Measurements from ENCODE around the gene ARID4B.
A peak's percentile ranks its signal among the peaks of the same experiment; 100 is the strongest.
"Not testable (repeated sequence)": the region's sequence is repeated elsewhere in the genome, so short reads cannot be mapped to it uniquely, and the experiment has no call there.

ARID4B gene

GRCh38 chr1:235329139-235329902, 1.3 kb upstream of the ARID4B start:
- H3K4me3 ChIP-seq (ENCODE audit: low read length) = peak overlapping the region; percentile 79
- peak; percentile 46 for DNase-seq (ENCODE audit: low read depth, low spot score)

- DNase-seq (ENCODE audit: low read depth, low spot score) = peak; percentile 100
Measured at GRCh38 chr1:235328271-235329138, 526 bp upstream of the ARID4B start, which contains the start of gene GGPS1. Gene GGPS1, plus strand, starts transcription at chr1:235328570. Its CDS starts 6,695 bp downstream, at chr1:235335265.

DNA sequence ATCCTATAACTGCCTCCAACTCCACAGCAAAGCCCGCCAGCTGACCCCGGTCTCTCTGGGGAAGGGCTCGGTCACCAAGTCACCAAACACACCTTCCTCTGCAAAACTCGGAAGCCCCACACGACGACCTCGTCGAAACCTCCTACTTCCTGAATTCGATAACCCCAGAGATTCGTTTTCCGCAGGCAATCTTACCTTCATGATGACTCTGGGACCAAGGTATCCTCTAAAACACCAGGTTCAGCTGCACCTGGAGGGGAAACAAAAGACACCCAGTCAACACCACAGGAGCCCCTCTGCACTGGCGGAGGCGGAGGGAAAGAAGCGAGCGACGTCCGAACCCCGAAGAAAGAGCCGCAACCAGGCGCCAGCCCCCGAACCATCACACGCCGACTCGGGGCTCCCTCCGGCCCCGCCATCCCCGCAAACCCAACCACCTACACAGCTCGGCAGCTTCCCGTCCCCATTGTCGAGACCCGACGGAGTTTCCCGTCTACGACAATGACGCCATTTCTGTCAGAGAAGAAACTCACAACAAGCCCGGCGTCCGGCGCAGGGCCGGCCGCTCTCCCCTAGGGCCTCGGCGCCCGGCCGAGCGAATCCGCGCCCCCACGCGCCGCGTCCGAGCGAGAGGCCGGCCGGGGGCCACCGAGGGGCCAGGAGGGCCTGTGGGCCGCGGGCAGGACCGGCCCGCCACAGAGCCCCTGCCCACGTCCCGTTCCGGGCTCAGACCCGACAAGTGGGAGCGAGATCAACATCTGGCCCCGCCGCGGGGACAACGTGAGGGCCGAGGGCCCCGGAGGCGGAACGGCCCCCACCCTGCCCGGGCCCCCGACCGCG, 1.0 kb downstream of the ARID4B start:
- DNase-seq (ENCODE audit: low read depth, low spot score) = peak; percentile 42
- peak overlapping the region; percentile 89 for H3K4me3 ChIP-seq (ENCODE audit: low read length)

More at GRCh38 chr1:235328271-235329138, 526 bp upstream of the ARID4B start, which contains the start of gene GGPS1:
- peak within 1 kb of the TSS; percentile 89 for H3K4me3 ChIP-seq (ENCODE audit: low read length)

- H3K4me3 ChIP-seq (ENCODE audit: low read length) = peak overlapping the region; percentile 89
Measured at GRCh38 chr1:235325854-235326253, 2.1 kb downstream of the ARID4B start.

DNA sequence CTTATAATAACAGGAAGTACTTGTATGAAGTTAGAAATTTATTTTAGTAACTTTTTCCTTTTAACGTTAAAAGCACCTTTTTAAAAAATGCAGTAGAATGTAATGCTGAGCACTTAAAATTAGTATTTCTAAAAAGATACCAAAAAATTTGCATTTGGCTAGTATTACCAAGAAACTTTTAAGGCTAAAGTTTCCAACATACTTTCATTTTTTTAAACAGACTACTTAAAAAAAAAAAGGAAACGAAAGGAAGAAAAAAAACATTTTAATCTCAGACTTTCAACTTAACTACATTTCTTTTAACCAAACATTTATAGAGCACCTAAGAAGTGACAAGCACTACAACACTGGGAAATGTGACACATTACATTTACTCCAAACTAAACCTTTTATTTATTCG, 2.8 kb downstream of the ARID4B start:
- H3K4me3 ChIP-seq (ENCODE audit: low read length) = no peak overlapping the region
- no peak for DNase-seq (ENCODE audit: low read depth, low spot score)

More at GRCh38 chr1:235325854-235326253, 2.1 kb downstream of the ARID4B start:
- no peak for DNase-seq (ENCODE audit: low read depth, low spot score)

DNA sequence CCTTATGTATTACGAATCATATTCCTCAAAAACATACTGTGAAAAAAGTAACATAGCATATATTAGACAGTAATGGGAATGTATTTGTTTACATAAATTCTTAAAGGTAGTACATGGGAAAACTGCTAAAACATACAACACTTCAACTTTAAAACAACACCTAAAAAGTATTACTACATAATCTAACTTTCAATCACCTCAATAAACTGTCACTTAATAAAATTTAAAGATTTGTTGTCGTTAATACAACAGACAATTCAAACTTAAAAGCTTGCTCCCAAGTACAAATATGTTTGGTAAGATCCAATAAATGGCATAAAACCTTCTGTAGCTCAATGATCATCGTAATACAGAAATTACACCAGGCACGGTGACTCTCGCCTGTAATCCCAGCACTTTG, 3.7 kb downstream of the ARID4B start:
- no peak for DNase-seq (ENCODE audit: low read depth, low spot score)
- H3K4me3 ChIP-seq (ENCODE audit: low read length) = no peak overlapping the region

DNA sequence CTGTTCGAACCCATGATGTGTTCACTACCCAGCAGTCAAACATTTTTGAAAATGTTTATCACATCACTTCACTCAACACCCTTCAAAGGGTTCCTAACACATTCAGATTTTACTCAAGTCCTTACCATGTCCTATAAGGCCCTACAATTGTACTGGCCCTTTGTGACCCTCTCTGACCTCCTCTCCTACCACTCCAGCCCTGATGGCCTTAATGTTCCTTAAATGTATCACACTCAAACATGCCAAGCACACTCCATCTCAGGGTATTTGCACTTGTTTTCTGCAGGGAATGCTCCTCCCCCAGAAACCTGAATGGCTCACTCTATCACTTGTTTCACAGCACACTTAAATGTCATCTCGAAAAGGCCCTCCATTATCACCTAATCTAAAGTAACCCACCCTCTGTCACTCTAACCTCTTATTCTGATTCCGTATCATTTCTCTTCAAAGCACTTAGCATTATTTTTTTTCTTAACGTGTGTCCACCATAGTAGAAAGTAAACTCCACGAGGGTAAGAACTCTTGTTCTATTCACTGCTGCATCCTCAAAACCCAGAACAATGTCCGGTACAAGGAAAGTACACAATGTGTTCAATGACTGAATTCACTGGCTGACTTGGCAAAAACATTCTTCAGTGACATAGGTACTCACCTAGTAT, 7.3 kb downstream of the ARID4B start:
- no peak for DNase-seq (ENCODE audit: low read depth, low spot score)

DNA sequence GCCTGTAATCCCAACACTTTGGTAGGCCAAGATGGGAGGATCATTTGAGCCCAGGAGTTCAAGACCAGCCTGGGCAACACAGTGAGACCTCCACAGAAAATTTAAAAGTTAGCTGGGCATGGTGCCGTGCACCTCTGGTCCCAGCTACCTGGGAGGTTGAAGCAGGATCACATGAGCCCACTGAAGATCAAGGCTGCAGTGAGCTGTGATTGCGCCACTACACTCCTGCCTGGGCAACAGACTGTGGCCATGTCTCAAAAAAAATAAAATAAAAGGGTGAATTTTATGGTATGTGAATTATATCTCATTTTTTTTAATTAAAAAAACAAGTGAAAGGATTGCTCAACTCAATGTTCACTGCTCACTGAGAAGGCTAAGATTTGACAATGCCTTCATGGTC, 8.7 kb downstream of the ARID4B start:
- DNase-seq (ENCODE audit: low read depth, low spot score) = no peak

More for the DNA sequence above, 7.3 kb downstream of the ARID4B start:
- no peak overlapping the region for H3K4me3 ChIP-seq (ENCODE audit: low read length)

DNA sequence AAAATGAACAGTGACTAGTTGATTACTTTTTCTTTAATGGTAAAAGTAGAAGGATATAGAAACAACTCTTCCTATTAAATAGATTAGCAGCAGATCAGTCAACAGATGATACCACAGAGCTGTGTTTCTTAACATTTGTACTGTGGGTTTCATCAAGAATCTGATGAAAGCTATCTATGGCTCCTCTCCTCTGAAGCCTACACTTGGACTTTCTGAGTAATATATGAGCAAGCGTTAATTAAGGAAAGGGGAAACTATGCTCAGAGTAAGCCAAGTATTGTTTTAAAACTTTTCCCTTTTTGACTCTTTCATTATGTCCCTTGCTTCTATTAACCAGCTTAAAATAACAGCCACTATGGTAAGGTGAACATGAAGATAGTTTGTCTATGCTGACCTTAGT, 10.8 kb downstream of the ARID4B start:
- DNase-seq (ENCODE audit: low read depth, low spot score) = no peak

More for the DNA sequence above, 8.7 kb downstream of the ARID4B start:
- no peak overlapping the region for H3K4me3 ChIP-seq (ENCODE audit: low read length)

GRCh38 chr1:235315735-235316134, 12.2 kb downstream of the ARID4B start:
- no peak for DNase-seq (ENCODE audit: low read depth, low spot score)
- no peak overlapping the region for H3K4me3 ChIP-seq (ENCODE audit: low read length)

More for the DNA sequence above, 10.8 kb downstream of the ARID4B start:
- H3K4me3 ChIP-seq (ENCODE audit: low read length) = no peak overlapping the region

DNA sequence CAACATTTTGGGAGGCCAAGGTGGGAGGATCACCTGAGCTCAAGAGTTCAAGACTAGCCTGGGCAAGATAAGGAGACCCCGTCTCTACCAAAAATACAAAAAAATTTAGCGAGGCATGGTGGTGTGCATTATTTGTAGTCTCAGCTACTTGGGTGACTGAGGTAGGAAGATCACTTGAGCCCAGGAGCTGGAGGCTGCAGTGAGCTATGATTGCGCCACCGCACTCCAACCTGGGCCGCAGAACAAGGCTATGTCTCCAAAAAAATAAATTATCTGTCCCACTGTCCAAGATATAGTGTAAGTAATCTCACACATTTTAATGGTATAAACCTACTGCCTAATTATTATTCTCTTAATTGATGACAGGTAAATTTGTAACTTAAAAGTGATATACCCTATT, 12.8 kb downstream of the ARID4B start:
- H3K4me3 ChIP-seq (ENCODE audit: low read length) = no peak overlapping the region
- DNase-seq (ENCODE audit: low read depth, low spot score) = no peak

- DNase-seq (ENCODE audit: low read depth, low spot score) = no peak
- no peak overlapping the region for H3K4me3 ChIP-seq (ENCODE audit: low read length)
Measured at GRCh38 chr1:235313931-235314678, 13.9 kb downstream of the ARID4B start.

DNA sequence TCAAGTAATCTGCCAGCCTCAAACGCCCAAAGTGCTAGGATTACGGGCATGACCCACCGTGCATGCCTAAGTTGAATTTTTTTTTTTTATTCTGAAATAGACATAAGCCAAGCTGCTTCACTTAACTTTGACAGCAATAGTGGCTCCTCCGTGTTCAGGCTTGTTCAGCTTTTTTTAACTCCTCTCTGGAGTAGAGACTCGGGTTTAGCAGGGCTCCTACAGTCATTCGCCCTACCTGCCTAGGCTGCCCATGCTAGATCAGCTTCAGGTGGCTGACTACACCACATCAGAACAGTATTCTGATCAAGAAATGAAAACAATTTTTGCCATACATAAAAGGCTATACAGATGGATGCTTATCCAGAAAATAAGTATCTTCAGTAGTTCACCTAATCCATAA, 14.7 kb downstream of the ARID4B start:
- DNase-seq (ENCODE audit: low read depth, low spot score) = no peak
- H3K4me3 ChIP-seq (ENCODE audit: low read length) = no peak overlapping the region

DNA sequence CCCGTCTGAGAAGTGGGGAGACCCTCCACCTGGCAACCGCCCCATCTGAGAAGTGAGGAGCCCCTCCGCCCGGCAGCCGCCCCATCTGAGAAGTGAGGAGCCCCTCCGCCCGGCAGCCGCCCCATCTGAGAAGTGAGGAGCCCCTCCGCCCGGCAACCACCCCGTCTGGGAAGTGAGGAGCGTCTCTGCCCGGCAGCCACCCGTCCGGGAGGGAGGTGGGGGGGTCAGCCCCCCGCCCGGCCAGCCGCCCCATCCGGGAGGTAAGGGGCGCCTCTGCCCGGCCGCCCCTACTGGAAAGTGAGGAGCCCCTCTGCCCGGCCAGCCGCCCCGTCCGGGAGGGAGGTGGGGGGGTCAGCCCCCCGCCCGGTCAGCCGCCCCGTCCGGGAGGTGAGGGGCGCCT, 18.8 kb downstream of the ARID4B start:
- H3K4me3 ChIP-seq (ENCODE audit: low read length); DNase-seq (ENCODE audit: low read depth, low spot score): not testable (repeated sequence)

DNA sequence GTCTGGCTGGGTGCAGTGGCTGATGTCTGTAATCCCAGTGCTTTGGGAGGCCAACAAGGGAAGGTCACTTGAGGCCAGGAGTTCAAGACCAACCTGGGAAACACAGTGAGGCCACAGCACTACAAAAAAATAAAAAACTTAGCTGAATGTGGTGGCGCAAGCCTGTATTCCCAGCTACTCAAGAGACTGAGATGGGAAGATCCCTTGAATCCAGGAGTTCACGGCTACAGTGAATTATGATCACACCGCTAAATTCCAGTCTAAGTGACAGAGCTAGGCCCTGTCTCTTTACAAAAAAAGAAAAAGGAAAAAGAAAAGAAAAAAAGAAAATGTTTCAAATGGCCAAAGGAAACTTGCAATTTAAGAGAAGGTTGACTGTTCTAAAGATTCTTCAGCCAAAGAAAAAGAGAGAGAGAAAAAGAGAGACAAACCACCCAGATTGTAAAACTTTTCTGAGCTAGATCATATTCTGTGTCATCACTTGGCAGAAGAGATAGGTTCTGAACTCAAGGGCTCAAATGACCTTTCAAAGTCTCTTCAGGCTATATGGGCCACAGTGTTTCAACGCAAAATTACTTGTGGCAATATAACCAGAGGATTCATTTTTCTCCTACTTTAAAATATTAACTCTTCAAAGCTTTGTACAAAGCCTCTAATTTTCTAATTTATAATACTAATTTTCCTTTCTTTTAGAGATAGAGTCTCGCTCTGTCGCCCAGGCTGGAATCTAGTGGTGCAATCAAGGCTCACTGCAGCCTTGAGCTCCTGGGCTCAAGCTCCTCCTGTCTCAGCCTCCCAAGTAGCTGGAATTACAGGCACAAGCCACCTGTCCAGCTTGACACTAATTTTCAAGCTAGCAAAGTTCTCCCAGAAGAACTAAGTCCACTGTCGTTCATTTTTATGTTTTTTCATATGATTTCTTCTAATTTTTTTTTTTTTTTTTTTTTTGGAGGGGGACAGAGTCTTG, 20.5 kb downstream of the ARID4B start:
- H3K4me3 ChIP-seq (ENCODE audit: low read length) = no peak overlapping the region
- DNase-seq (ENCODE audit: low read depth, low spot score) = no peak

DNA sequence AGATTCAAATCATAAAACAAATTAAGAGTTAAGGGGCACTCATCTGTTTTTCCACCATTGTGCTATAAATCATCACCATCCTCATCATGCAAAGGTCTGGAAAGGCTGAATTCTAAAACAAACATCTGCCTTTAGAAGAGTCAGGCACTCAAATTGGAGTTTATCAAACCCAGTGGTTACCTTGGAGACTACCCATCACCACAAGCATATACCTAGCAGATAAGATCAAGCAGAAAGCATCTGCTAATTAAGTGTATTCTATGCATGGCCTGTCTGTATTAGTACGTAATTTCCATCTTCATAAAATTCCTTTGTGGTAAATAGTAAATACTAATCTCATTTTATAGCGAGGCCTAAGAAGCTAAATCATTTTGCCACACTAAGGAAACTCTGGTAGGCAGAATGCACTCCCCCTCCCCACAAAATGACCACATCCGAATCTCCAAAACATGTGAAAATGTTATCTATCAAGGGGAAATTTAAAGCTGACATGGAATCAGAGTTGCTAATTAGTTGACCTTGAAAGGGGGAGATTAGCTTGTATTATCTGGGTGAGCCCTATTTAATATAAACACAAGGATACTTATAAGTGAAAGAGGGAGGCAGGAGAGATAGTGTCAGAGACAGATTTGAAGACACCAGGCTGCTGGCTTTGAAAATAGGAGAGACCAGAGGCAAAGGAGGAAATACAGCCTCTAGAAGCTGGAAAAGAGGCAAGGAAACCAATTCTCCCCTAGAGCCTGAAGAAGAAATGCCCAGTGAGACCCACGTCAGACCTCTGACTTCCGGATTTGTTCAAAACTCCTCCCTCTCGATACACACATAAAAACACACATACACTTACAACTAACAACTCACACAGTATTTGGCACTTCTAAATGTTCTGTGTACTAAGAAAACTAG, 23.2 kb downstream of the ARID4B start:
- peak; percentile 52 for DNase-seq (ENCODE audit: low read depth, low spot score)
- no peak overlapping the region for H3K4me3 ChIP-seq (ENCODE audit: low read length)

Data from Jurkat, Clone E6-1 (cell line).